Inflammatory macrophage treated with lipopolysaccharide for 4 hours (primary cell): ENCODE data around the gene OXSR1.
"Not testable (repeated sequence)": the region's sequence is repeated elsewhere in the genome, so short reads cannot be mapped to it uniquely, and the experiment has no call there.

ENCODE experiments used
- DNase-seq: peaks from one replicate; pipeline ENCODE4 v3.0.0-alpha.2; 2020

Gene OXSR1

DNA sequence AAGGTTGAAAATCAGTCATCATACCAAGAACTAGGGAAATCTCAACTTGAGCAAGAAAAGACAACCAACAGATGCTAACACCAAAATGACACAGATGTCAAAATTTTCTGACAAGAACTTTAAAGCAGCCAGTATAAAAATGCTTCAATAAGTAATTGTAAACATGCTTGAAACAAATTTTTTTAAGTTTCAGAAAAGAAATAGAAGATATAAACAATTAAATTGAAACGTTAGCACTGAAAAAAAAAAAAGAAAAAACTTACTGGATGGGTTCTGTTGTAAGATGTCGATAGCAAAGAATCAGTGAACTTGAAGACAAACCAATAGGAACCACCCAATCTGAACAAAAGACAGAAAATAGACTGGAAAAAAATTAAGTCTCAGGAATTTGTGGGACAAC lies 18.8 kb upstream of the OXSR1 start:
- no peak for DNase-seq

DNA sequence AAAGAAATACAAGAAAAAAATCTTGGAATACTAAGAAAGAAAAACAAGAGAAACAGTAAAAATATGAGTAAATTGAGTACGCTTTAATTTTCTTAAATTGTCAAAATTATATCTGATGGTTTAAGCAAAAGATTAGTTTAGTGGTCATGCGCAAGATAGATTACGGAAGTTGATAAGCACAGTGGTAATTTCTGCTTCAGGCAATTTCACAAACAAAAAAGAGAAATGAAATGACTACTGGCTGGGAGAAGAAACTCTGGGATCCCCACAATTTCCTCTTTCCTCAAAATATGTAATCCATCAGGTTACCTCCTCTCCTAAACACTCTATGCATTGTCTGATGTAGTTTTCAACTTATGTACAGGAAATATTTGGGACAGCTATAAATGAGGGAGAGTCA lies 17.9 kb upstream of the OXSR1 start:
- DNase-seq = peak; percentile 90

DNA sequence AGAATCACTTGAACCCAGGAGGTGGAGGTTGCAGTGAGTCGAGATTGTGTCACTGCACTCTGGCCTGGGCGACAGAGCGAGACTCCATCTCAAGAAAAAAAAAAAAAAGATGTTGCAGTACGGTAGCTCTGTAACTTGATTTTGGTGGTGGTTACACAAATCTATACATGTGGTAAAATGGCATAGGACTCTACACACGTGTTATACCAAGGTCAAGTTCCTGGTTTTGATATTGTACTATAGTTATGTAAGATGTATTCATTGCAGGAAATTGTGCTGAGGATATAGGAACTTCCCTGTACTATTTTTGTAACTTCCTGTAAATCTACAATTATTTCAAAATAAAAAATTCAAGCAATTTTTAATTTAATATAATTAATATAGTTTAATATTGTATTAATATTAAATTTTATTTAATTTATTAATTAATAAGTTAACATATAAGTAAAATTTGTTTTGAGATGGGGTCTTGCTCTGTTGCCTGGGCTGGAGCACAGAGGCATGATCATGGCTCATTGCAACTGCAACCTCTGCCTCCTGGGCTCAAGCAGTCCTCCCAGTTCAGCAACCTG lies 16.9 kb upstream of the OXSR1 start:
- peak; percentile 93 for DNase-seq

DNA sequence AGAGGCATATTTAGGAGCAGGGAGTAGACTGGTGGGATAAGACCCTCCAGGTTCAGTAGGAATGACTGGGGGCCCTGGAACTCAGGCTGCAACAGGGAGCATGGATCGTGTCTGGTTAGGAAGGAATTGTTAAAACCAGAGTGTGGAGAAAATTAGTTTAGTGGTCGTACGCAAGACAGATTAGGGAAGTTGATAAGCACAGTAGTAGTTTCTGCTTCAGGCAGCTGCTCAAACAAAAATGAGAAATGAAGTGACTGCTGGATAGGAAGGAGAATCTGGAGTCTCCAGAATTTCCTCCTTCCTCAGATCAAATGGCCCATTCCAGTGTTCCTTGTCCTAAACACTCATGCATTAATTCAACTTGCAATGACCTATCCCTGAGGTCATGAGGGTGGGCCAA lies 15.6 kb upstream of the OXSR1 start:
- DNase-seq = peak; percentile 78

DNA sequence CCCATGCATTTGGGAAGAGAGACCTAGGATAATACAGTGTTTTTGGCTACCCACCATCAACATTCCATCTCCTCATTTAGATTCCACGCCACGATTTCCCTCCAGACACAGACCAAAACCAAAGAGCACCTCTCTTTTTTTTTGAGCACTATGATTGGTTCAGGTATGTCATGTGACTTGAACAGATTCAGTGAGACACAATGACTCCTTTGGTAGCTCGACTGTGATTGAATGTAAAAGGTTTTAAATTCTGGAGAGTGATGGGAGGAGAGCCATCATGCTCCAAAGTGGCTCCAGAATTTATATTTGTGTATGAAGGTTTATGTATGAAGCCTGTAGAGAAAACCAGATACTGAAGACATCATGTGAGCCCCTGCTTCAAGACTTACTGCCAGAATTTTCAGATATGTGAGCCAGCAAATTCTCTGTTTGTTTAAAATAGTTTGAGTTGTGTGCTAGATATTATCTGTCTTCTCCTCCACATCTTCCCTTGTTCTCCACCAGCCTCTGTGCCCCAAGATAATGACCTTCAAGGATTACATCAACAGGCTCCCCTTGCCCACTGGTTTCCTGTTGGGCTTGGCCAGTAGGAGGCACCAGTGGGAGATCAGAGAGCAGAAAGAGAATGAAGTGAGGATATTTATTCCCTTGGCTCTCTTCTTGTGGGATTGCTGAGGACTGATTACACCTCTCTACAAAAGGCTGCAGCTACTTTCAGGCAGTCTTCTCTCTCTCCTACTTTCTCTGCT lies 14.4 kb upstream of the OXSR1 start:
- no peak for DNase-seq

DNA sequence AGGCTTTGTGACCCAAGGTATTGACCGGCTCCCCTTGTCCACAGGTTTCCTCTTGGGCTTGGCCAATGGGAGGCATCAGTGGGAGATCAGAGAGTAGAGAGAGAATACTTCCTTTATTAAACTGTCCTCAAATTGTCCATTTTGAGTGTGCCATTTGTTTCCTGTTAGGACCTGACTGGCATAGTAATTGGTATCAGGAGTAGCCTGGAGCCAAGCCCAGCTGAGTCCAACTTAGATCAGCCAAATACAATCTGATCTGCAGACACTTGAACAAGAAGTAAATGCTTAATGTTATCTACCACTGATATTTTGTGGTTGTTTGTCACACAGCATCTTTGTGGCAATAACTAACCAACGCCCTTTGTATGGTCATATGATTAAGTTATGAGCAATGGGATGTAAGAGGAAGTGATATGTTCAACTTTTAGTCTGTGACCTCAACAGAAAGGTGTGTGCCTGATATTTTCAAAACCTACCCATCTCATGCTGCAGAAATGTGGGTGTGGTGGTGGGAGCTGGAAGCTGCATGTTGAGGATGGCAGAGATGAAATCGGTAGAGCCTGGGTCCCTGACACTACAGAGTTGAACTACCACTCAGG lies 13.6 kb upstream of the OXSR1 start:
- peak; percentile 89 for DNase-seq

DNA sequence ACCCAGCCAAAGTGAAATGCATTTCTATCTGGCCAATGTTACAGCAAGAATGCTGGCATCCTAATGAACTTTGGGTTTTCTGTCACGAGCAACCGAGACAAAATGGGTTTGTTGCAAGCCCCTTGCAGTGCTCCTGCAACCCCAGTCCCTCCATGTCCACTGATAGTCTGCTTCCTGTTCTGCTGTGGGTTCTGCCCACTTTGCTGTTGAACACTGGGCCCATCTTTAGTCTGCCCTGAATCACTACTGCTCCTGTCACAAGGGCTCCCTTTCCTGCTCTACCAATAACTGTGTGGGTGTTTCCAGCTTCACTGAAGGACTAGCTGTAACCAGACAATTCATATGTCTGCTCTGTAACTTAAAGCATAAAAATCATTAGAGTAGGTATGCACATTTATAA lies 12.7 kb upstream of the OXSR1 start:
- peak; percentile 82 for DNase-seq

DNA sequence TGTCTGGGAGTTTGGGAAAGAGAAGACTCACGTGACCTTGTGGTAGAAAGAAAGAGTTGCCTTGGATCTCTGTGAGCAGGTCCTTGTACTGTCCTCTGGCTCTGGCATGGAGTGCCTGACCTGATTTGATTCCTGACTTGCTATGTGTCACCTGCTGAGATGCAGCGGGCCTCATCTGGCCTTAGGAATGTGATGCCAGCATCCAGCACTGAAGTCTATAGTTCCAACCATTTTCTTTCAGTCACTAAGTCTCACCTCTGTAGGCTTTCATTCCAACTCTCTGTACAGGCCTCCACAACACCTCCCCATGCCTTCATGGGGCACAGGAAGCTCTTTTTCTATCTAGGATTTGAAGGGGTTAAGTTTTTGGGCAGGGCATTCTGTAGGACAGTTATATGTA lies 12.1 kb upstream of the OXSR1 start:
- no peak for DNase-seq

DNA sequence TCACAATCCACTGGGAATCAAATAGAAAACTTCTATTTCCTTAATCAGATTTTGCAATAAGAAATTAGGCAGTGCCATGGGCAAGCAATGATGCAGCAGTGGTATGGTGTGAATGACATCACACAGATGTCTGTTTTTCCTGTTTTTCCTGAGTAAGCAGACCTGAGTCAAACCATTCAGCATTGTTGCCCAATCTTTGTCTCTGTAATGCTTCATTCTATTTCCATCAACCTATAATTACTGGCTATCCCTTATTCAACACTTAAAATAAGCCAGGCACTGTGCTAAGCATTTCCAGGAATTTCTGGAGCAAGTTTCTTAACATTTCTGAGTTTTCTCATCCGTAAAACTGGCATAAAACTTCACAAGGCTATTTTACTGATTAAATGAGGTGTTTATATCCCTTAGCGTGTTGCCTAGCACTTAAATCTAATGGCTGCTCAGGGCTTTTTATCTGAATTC lies 11.3 kb upstream of the OXSR1 start:
- peak; percentile 96 for DNase-seq

DNA sequence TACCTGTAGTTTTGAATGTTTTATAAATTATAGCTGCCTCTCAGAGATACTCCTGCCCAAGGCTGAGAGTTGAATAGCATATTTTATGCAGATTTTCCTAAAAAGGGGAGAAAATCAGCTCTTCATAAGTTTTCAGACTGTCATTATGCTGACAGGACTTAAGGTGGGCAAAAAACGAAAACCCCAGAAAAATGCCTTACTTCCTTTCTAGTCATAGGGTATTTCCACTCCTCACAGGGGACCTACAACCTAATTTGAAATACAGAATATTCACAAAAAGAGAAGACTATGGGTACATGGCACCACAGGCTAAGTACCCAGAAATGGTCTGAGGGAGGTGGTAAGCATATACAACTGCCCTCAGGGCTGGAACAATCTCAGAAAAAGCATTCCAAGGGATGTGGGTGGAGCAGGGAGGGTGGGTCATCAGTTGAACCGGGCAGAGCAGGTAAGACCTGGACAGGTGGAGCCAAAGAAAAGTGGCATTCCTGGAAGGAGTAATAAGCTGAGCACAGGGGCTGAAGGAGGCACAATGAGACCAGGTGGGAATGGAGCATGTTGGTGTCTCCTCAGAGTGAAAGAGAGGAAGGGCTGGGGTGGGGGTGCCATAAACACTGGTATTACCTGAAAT lies 10.6 kb upstream of the OXSR1 start:
- DNase-seq = no peak

DNA sequence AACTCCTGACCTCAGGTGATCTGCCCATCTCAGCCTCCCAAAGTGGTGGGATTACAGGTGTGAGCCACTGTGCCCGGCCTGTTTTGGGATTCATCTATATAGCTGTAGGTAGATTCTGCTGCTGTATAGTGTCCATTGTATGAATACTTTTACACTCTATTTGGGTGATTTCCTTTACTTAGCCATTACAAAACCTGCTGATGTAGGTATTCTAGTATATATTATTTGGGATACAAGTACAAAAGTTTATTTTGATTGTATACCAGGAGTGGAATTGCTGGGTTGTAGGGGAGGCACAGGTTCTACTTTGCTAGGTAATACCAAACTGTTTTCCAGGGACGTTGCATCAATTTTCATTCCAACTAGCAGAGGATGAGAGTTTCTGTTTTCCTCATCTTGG lies 9.5 kb upstream of the OXSR1 start:
- DNase-seq = no peak

DNA sequence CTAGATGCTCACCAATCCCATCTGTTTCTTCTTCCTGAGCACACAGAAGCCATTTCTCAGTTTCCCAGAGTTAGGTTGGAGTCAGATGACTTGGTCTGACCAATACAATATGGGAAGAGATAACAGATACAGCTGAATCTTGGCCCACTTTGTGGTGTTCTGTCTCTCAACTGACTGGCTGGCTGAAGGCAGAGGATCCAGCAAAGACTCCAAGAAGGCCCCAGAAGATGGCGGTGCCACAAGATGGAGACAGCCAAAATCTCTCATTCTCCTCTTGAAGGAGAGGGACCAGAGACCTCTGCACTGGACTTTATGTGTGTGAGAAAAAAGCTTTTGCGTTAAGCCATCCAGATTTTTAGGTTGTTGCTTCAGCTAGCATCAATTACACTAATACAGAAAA lies 8.2 kb upstream of the OXSR1 start:
- no peak for DNase-seq

DNA sequence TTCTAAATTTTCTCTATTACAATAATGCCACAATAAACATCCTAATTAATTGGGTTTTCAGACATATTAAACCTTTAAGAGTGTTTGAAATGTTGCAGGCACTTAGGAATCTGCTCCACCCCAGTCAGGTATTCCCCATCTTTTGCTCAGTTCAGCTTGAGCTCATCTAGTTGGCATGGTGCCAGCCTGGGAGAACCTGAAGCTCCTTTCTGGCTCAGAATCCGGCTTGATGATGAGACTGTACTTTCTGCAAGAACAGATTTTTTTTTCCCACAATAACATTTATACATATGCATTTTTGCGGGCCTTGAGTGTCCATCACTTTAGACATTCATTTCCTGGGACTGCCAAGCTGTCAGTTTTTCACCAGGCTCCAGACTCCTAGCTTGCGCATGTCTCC lies 7.7 kb upstream of the OXSR1 start:
- DNase-seq = no peak

DNA sequence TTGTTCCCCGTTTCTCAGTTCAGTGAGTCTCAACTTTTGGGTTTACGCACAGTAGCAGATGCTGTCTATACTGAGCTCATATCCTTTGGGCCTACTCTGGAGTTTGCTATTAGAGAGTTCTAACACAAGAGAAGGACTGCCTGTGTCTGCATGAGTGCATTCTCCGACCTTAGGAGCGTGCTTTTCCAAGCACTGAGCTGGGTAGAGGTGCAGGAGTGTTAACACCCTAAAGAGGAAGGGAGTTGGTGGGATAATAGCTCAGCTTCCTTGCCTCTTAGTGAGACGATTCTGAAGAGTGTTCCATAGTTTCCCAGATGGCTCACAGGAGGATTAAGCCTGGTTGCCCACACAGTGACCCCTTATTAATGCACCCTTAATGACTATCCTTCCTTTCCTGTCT lies 6.9 kb upstream of the OXSR1 start:
- DNase-seq = no peak

DNA sequence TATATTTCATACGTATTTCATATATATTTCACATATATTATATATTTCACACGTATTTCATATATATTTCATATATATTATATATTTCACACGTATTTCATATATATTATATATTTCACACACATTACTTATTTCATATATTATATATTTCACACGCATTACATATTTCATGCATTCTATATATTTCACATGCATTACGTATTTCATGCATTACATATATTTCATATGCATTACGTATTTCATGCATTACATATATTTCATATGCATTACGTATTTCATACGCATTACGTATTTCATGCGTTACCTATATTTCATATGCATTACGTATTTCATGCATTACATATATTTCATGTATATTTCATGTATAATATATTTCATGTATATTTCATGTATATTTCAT lies 4.6 kb upstream of the OXSR1 start:
- DNase-seq = not testable (repeated sequence)

DNA sequence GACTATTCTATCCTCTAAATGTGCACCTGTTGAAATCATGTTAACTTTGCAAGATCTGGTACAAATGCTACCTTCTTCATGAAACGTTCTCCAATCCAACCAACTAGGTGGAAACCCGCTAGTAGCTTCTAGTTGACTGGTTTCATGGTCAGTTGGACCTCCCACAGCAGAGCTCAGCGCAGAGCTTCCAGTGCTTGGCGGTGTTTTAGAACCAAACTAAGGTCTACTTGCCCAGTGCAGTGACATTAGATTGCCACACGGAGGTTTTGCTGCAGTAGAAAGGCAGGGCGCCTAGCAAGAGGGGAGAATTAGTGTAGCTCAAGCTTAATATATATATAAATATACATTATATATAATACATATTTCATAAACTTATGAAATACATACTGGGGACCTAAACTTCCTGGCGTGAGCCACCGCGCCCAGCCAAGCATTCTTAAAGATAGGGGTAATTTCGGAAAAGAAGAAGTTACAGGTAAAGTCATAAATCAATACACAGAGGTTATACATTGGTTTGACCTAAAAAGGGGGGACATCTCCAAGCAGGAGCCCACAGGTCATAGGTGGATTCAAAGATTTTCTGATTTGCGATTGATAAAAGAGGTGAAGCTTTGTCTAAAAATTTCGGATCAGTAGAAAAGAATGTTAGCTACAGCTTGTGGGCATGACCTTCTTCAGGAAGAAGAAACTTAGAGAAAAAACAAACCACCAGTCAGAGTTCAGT lies 2.1 kb upstream of the OXSR1 start:
- no peak for DNase-seq

DNA sequence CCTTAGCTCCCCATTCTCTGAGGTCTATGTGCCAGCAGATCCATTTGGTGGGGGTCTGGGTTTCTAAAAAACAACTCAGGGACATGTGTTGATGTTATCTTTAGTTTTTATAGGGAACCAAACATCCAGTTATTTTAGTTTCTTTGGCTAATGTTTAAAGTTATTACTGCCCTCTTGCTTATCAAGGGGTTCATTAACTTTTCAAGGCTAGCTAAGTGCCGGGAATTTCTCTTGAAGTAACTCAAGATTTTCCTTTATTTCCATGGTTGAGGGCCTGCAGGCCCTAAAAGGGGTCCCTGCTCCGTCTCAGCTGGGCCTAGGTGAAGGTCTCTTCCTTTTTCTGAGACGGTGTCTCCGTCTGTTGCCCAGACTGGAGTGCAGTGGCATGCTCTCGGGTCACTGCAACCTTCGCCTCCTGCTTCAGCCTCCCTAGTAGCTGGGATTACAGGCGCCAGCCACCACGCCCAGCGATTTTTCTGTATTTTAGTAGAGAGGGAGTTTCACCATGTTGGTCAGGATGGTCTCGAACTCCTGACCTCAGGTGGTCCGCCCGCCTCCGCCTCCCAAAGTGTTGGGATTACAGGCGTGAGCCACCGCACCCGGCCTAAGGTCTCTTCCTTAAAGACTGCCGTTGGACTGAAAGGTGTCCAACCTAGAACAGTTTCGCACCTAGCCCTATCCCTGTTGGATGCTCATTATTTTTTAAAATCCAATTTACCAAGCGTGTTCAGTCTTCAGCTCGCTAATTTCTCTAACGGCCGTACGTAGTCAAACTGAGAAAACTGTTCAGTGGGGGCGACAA lies 1.3 kb upstream of the OXSR1 start:
- DNase-seq = no peak

DNA sequence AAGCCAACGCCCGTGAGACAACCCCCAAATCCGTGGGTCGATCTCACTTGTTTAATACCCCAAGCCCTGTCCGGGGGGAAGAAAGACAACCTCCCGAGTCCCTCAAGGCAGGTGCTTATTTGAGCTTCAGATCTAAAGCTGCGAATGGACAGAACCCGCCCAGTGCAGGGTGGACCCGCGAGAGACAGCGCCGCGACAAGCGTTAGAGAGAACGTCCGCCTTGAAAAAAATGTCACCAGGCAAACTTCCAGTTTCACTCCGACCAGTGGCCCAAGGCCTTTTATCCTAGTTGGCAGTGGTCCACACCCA lies 740 bp upstream of the OXSR1 start:
- no peak for DNase-seq

DNA sequence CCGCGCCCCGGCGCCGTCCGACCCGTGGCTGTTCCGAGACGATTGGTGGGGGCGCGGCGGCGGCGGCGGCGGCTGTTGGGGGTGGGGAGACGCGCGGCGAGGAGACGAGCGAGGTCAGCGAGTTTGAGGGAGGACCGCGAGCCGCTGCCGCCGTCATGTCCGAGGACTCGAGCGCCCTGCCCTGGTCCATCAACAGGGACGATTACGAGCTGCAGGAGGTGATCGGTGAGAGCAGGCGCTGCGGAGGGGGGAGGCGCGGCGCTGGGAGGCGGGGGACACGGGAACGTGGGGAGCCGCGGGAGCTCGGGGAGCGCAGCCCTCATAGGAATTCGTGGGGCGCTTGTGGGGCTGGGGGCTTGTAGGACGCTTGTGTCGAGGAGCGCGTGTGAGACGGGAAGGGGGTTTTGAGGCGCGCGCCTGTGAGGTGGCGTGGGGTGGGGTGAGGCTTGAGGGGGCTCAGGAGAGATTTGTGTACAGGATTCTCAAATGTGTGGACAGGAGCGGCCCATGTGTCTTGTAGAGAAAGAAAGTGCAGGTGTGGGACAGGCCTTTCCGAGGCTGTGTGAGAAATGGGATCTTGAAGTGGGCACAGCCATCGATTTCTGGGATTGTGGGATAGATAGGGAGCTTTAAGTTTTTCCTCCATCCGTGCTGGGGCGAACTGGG lies 518 bp downstream of the OXSR1 start:
- no peak for DNase-seq

DNA sequence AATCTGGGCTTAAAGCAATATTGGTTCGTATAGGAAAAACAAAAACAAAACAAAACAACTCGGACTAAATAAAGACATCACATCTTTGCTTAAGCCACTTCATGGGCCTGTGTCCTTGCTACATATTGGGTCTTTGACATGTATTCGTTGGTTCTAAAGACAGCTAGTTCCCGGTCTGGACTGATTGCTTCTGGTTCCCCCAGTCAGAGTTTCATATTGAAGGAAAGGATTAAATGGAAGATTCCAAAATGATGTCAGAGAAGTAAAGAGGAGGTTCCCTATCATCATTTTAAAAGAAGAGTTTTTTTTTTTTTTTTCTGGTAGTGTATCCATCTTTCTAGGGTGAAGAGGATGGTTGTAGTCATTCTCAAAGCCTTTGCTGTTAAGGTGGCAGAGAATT lies 2.3 kb downstream of the OXSR1 start:
- peak; percentile 46 for DNase-seq

DNA sequence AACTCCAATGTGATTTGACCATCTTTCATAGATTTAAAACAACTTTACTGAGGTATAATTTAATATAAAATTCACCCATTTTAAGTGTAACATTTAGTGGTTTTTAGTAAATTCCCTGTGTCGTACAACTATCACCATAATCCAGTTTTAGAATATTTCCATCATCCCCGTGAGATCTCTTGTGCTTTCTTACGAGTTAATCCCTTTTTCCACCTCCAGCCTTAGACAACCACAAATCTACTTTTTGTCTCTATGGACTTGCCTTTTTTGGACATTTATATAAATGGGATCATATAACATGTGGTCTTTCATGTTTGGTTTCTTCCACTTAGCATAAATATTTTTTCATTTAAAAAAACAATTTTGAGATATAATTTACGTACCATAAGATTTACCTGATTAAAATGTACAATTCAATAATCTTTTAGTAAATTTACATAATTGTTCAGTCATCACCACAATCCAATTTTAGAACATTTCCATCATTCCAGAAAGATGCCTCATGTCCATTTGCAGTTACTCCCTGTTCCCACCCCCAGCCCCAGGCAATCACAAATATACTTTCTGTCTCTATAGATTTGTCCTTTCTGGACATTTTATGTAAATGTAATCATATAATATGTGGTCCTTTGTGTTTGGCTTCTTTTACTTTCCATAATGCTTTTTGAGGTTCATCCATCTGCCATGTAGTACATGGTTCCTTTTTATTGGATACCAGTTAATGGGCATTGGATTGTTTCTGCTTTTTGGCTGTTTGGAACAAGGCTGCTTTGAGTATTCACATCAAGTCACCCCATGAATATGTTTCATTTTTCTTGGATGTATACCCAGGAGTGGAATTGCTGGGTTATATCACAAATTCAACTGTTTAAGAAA lies 3.1 kb downstream of the OXSR1 start:
- DNase-seq = peak; percentile 42
